Liver (tissue), 9 donors: Measurements from ENCODE around the gene PON3. TPM values are rescaled to one million over a fixed set of nuclear protein-coding genes. Genes with fewer than 3 reads are reported as not detected.

Source experiments
- DNase-seq: peaks from one replicate; pipeline ENCODE4 v3.0.0-alpha.2; 2017; ENCODE audit warnings: low spot score
- H3K27ac ChIP-seq, 2 donors: one replicate each; pipeline ENCODE4 v1.7.0; 2013; ENCODE audit warnings: inconsistent platforms in 2 of 2, low read length in 2 of 2, control low read depth in 1 of 2, low read depth in 1 of 2, mild to moderate bottlenecking in 1 of 2
- H3K27me3 ChIP-seq, 4 donors: one replicate each; pipeline versions ENCODE4 v1.6.1 to v1.7.0; 2013; ENCODE audit warnings: low read length in 3 of 4, inconsistent platforms in 1 of 4, mild to moderate bottlenecking in 1 of 4, moderate library complexity in 1 of 4; ENCODE audit not compliant: control insufficient read depth in 4 of 4, insufficient read depth in 4 of 4
- H3K36me3 ChIP-seq, 4 donors: one replicate each; pipeline versions ENCODE4 v1.6.1 to v1.7.0; 2013; ENCODE audit warnings: low read length in 3 of 4, mild to moderate bottlenecking in 3 of 4, low read depth in 1 of 4, moderate library complexity in 1 of 4; ENCODE audit not compliant: control insufficient read depth in 4 of 4, insufficient read depth in 3 of 4
- H3K4me1 ChIP-seq, 4 donors: one replicate each; pipeline versions ENCODE4 v1.6.1 to v1.7.0; 2013; ENCODE audit warnings: low read length in 3 of 4, mild to moderate bottlenecking in 3 of 4, moderate library complexity in 1 of 4; ENCODE audit not compliant: control insufficient read depth in 4 of 4, insufficient read depth in 4 of 4
- H3K4me3 ChIP-seq, 3 donors: one replicate each; pipeline versions ENCODE4 v1.6.1 to v1.7.0; 2013; ENCODE audit warnings: low read length in 3 of 3, control low read depth in 1 of 3, low read depth in 1 of 3, mild to moderate bottlenecking in 1 of 3
- H3K9ac ChIP-seq, 2 donors: one replicate each; pipeline ENCODE4 v1.7.0; 2013; ENCODE audit warnings: low read length in 2 of 2, mild to moderate bottlenecking in 2 of 2, moderate library complexity in 2 of 2, control low read depth in 1 of 2, low read depth in 1 of 2
- H3K9me3 ChIP-seq, 4 donors: one replicate each; pipeline versions ENCODE4 v1.6.1 to v1.7.0; 2013; ENCODE audit warnings: low read length in 3 of 4; ENCODE audit not compliant: control insufficient read depth in 4 of 4
- ATF3 ChIP-seq: IDR thresholded peaks from 2 replicates; pipeline ENCODE4 v1.6.1; 2016; ENCODE audit warnings: antibody characterized with exemption
- CTCF ChIP-seq: fragments of 150-350 bp; IDR thresholded peaks from 2 replicates; pipeline ENCODE4 v1.5.1; 2017; ENCODE audit warnings: improper control_type of control experiment, low read depth, low read length; ENCODE audit not compliant: missing input control
- EGR1 ChIP-seq, 2 donors: IDR thresholded peaks; 2 replicates each; pipeline ENCODE4 v1.6.1; 2016 to 2018; ENCODE audit warnings: antibody characterized with exemption in 2 of 2, low read depth in 2 of 2
- FOXA1 ChIP-seq: IDR thresholded peaks from 2 replicates; pipeline ENCODE4 v1.6.1; 2016; ENCODE audit warnings: antibody characterized with exemption
- FOXA2 ChIP-seq: IDR thresholded peaks from 2 replicates; pipeline ENCODE4 v1.6.1; 2016; ENCODE audit warnings: antibody characterized with exemption
- GABPA ChIP-seq, 2 donors: IDR thresholded peaks in 1 of 2; conservative IDR thresholded peaks in 1 of 2; 2 replicates each; pipeline ENCODE4 v1.6.1; 2016; ENCODE audit warnings: antibody characterized with exemption in 2 of 2, mild to moderate bottlenecking in 1 of 2, moderate library complexity in 1 of 2
- HNF4A ChIP-seq, 2 donors: conservative IDR thresholded peaks; 2 replicates each; pipeline ENCODE4 v1.6.1; 2016; ENCODE audit warnings: antibody characterized with exemption in 2 of 2, mild to moderate bottlenecking in 2 of 2
- HNF4G ChIP-seq: IDR thresholded peaks from 2 replicates; pipeline ENCODE4 v1.6.1; 2016; ENCODE audit warnings: antibody characterized with exemption
- JUND ChIP-seq, 2 donors: IDR thresholded peaks; 2 replicates each; pipeline ENCODE4 v1.6.1; 2016; ENCODE audit warnings: antibody characterized with exemption in 2 of 2
- MAX ChIP-seq: IDR thresholded peaks from 2 replicates; pipeline ENCODE4 v1.6.1; 2016; ENCODE audit warnings: antibody characterized with exemption
- NR2F2 ChIP-seq: IDR thresholded peaks from 2 replicates; pipeline ENCODE4 v1.6.1; 2016; ENCODE audit warnings: antibody characterized with exemption
- RAD21 ChIP-seq, 2 donors: IDR thresholded peaks; 2 replicates each; pipeline ENCODE4 v1.6.1; 2016; ENCODE audit warnings: antibody characterized with exemption in 2 of 2, mild to moderate bottlenecking in 2 of 2
- REST ChIP-seq: IDR thresholded peaks from 2 replicates; pipeline ENCODE4 v1.6.1; 2016; ENCODE audit warnings: antibody characterized with exemption, mild to moderate bottlenecking
- RXRA ChIP-seq, 2 donors: IDR thresholded peaks; 2 replicates each; pipeline ENCODE4 v1.6.1; 2017 to 2018; ENCODE audit warnings: antibody characterized with exemption in 2 of 2, mild to moderate bottlenecking in 1 of 2
- SP1 ChIP-seq: IDR thresholded peaks from 2 replicates; pipeline ENCODE4 v1.6.1; 2018; ENCODE audit warnings: antibody characterized with exemption, mild to moderate bottlenecking
- TAF1 ChIP-seq: conservative IDR thresholded peaks from 2 replicates; pipeline ENCODE4 v1.6.1; 2016; ENCODE audit warnings: antibody characterized with exemption, mild to moderate bottlenecking
- YY1 ChIP-seq: IDR thresholded peaks from 2 replicates; pipeline ENCODE4 v1.6.1; 2016; ENCODE audit warnings: antibody characterized with exemption, mild to moderate bottlenecking
- ZBTB33 ChIP-seq: IDR thresholded peaks from 2 replicates; pipeline ENCODE4 v1.6.1; 2016; ENCODE audit warnings: antibody characterized with exemption
- WGBS: extraction: QIAGEN DNeasy Blood & Tissue Kit; methylation state at CpG from one replicate; pipeline ENCODE4 v1.1.7; 2013; 5-methylcytosine and 5-hydroxymethylcytosine counted together
- polyA plus RNA-seq, 2 donors: library from polyadenylated mRNA; stranded (reverse) in 1 of 2; unstranded in 1 of 2; fragments of 200-250 nt in 1 of 2; fragments of >200 nt in 1 of 2; fragmentation: Nextera tagmentation in 1 of 2; extraction: Ambion mirVana in 1 of 2; gene quantifications; one replicate each; pipeline versions ENCODE4 v1.2.1 to v1.2.3, GENCODE V29; 2013 to 2015
- total RNA-seq, 2 donors: library from RNA; depleted of rRNA; stranded (reverse); fragments of >200 nt; gene quantifications; one replicate each; pipeline ENCODE4 v1.2.3, GENCODE V29; 2014
- donor health status: healthy.
- donor health status: healthy.
- donor health status: healthy.
- donor health status: healthy.
- donor health status: healthy.

The PON3 gene
- total and polyA plus RNA-seq, 4 donors = 60.0 to 476 (median 247) TPM

GRCh38 chr7:95407751-95408150 is 11.6 kb upstream of the PON3 start:
- DNase-seq = no peak
- peaks cover 5 to 30% (median 15%) of the 10 kb centered on the region in 4 donors for H3K36me3 ChIP-seq
- no peak overlapping the region for H3K4me3 ChIP-seq
- TF ChIP-seq HNF4A (conservative IDR thresholded peaks at IDR 0.05) (no peak), RAD21 (IDR thresholded peaks at IDR 0.05) (peak in 1 of 2 donors; percentile 8)
- peaks cover 2 to 15% (median 4%) of the 10 kb centered on the region in 4 donors for H3K4me1 ChIP-seq
- H3K9me3 ChIP-seq = no peaks in the 10 kb centered on the region
- 65% methylated on average over 2 of the region's 2 CpGs for WGBS
- H3K27me3 ChIP-seq = no peaks in the 10 kb centered on the region
- no peak overlapping the region for H3K9ac ChIP-seq
- no peak overlapping the region for H3K27ac ChIP-seq

- 94% methylated on average over 6 of the region's 6 CpGs for WGBS
Measured at GRCh38 chr7:95405800-95406199, 9.6 kb upstream of the PON3 start.

More at GRCh38 chr7:95405800-95406199, 9.6 kb upstream of the PON3 start:
- no peaks in the 10 kb centered on the region for H3K9me3 ChIP-seq
- H3K4me1 ChIP-seq = peaks cover 2 to 15% (median 4%) of the 10 kb centered on the region in 4 donors
- H3K27me3 ChIP-seq = no peaks in the 10 kb centered on the region
- TF ChIP-seq TAF1 (no peak), EGR1 (IDR thresholded peaks at IDR 0.05; ENCODE audit: low read depth in 2 of 2) (no peak), FOXA1 (no peak), RAD21 (IDR thresholded peaks at IDR 0.05) (no peak), ATF3 (no peak), REST (no peak), CTCF (no peak), RXRA (IDR thresholded peaks at IDR 0.05) (no peak), HNF4A (conservative IDR thresholded peaks at IDR 0.05) (no peak), NR2F2 (no peak), ZBTB33 (no peak), MAX (no peak), YY1 (no peak), HNF4G (no peak), GABPA (IDR thresholded peaks at IDR 0.05 in 1 of 2, conservative IDR thresholded peaks at IDR 0.05 in 1 of 2) (no peak), SP1 (no peak), FOXA2 (no peak), JUND (IDR thresholded peaks at IDR 0.05) (no peak)
- no peak overlapping the region for H3K27ac ChIP-seq
- H3K9ac ChIP-seq = no peak overlapping the region
- no peak overlapping the region for H3K4me3 ChIP-seq
- peaks cover 3 to 15% (median 7%) of the 10 kb centered on the region in 4 donors for H3K36me3 ChIP-seq
- no peak for DNase-seq
